HEK293 (cell line): ENCODE measurements around the gene GNAQ.
A peak's percentile ranks its signal among the peaks of the same experiment; 100 is the strongest.

Source experiments
- CTCF ChIA-PET: fragments of 350-600 bp; formaldehyde crosslinking; extraction: SDS; loops from one replicate; lab custom pipeline; 2021; ENCODE audit warnings: antibody characterized with exemption; lab: Yijun Ruan, JAX
- POLR2A ChIA-PET: fragments of 300-600 bp; formaldehyde crosslinking; extraction: SDS; loops from one replicate; lab custom pipeline; 2020; ENCODE audit warnings: antibody characterized with exemption, inconsistent platforms; lab: Yijun Ruan, JAX
- H3K27ac ChIP-seq: fragments of 200-500 bp; sonication (Bioruptor generic); 2 replicates; pipeline ENCODE4 v1.5.1; 2014; ENCODE audit warnings: low read depth, low read length, control low read depth, inconsistent platforms; ENCODE audit errors: extremely low read depth
- H3K36me3 ChIP-seq, 2 experiments: fragments of 200-500 bp in 1 of 2; sonication (Bioruptor generic) in 1 of 2; 1 replicate in 1 of 2; 2 replicates in 1 of 2; pipeline ENCODE4 v1.5.1; 2014 to 2017; ENCODE audit warnings: inconsistent platforms in 2 of 2, low read length in 2 of 2; ENCODE audit not compliant: control insufficient read depth in 2 of 2, insufficient read depth in 1 of 2
- H3K4me1 ChIP-seq: fragments of 200-500 bp; sonication (Bioruptor generic); 2 replicates; pipeline ENCODE4 v1.5.1; 2014; ENCODE audit warnings: mild to moderate bottlenecking, low read length, inconsistent platforms; ENCODE audit not compliant: control insufficient read depth, insufficient read depth
- H3K4me3 ChIP-seq: 2 replicates; pipeline ENCODE4 v1.5.1; 2011; ENCODE audit warnings: low read depth, mild to moderate bottlenecking, control low read depth, low read length, moderate library complexity
- H3K9me3 ChIP-seq: fragments of 200-500 bp; sonication (Bioruptor generic); 2 replicates; pipeline ENCODE4 v1.5.1; 2014; ENCODE audit warnings: low read depth, low read length, inconsistent platforms; ENCODE audit not compliant: control insufficient read depth, insufficient read depth
- ELK4 ChIP-seq: IDR thresholded peaks from 2 replicates; pipeline ENCODE4 v1.6.1; 2011; ENCODE audit warnings: mild to moderate bottlenecking, low read depth, low read length, borderline replicate concordance
- GLI4 ChIP-seq: fragments of 450-650 bp; formaldehyde crosslinking; IDR thresholded peaks from 2 replicates; pipeline ENCODE4 v1.5.1; 2016; ENCODE audit warnings: missing biosample characterization, missing genetic modification characterization
- KLF1 ChIP-seq: fragments of 450-650 bp; formaldehyde crosslinking; IDR thresholded peaks from 2 replicates; pipeline ENCODE4 v1.5.1; 2016; ENCODE audit warnings: missing biosample characterization, missing genetic modification characterization
- KLF10 ChIP-seq: fragments of 450-650 bp; IDR thresholded peaks from 2 replicates; pipeline ENCODE4 v1.5.1; 2018; ENCODE audit warnings: missing biosample characterization, mild to moderate bottlenecking, missing genetic modification characterization
- OVOL3 ChIP-seq: fragments of 450-650 bp; formaldehyde crosslinking; IDR thresholded peaks from 2 replicates; pipeline ENCODE4 v1.5.1; 2016; ENCODE audit warnings: missing biosample characterization, missing genetic modification characterization
- RBAK ChIP-seq: fragments of 450-650 bp; formaldehyde crosslinking; IDR thresholded peaks from 2 replicates; pipeline ENCODE4 v1.5.1; 2016; ENCODE audit warnings: missing biosample characterization, missing genetic modification characterization
- SCRT2 ChIP-seq: fragments of 450-650 bp; formaldehyde crosslinking; IDR thresholded peaks from 2 replicates; pipeline ENCODE4 v1.5.1; 2016; ENCODE audit warnings: missing biosample characterization, missing genetic modification characterization
- SP2 ChIP-seq: fragments of 450-650 bp; formaldehyde crosslinking; IDR thresholded peaks from 2 replicates; pipeline ENCODE4 v1.5.1; 2016; ENCODE audit warnings: missing biosample characterization, missing genetic modification characterization
- SP3 ChIP-seq: fragments of 450-650 bp; formaldehyde crosslinking; IDR thresholded peaks from 2 replicates; pipeline ENCODE4 v1.5.1; 2016; ENCODE audit warnings: missing biosample characterization, missing genetic modification characterization
- ZNF10 ChIP-seq: fragments of 450-650 bp; formaldehyde crosslinking; IDR thresholded peaks from 2 replicates; pipeline ENCODE4 v1.5.1; 2017; ENCODE audit warnings: missing biosample characterization, missing genetic modification characterization
- ZNF132 ChIP-seq: fragments of 450-650 bp; formaldehyde crosslinking; IDR thresholded peaks from 2 replicates; pipeline ENCODE4 v1.5.1; 2017; ENCODE audit warnings: missing biosample characterization, missing genetic modification characterization, borderline replicate concordance
- ZNF133 ChIP-seq: fragments of 450-650 bp; formaldehyde crosslinking; IDR thresholded peaks from 2 replicates; pipeline ENCODE4 v1.5.1; 2016; ENCODE audit warnings: missing biosample characterization, missing genetic modification characterization
- ZNF302 ChIP-seq: fragments of 450-650 bp; formaldehyde crosslinking; IDR thresholded peaks from 2 replicates; pipeline ENCODE4 v1.5.1; 2016; ENCODE audit warnings: missing biosample characterization, missing genetic modification characterization, low read depth
- ZNF391 ChIP-seq: fragments of 450-650 bp; formaldehyde crosslinking; IDR thresholded peaks from 2 replicates; pipeline ENCODE4 v1.5.1; 2016; ENCODE audit warnings: low read depth, missing biosample characterization, missing genetic modification characterization, borderline replicate concordance
- ZNF48 ChIP-seq: fragments of 450-650 bp; formaldehyde crosslinking; IDR thresholded peaks from 2 replicates; pipeline ENCODE4 v1.5.1; 2016; ENCODE audit warnings: missing biosample characterization, missing genetic modification characterization
- ZNF529 ChIP-seq: fragments of 450-650 bp; formaldehyde crosslinking; IDR thresholded peaks from 2 replicates; pipeline ENCODE4 v1.5.1; 2017; ENCODE audit warnings: missing genetic modification characterization, missing biosample characterization; ENCODE audit not compliant: insufficient replicate concordance
- ZNF548 ChIP-seq: fragments of 450-650 bp; formaldehyde crosslinking; IDR thresholded peaks from 2 replicates; pipeline ENCODE4 v1.5.1; 2016; ENCODE audit warnings: missing biosample characterization, missing genetic modification characterization
- ZNF561 ChIP-seq: fragments of 450-650 bp; IDR thresholded peaks from 2 replicates; pipeline ENCODE4 v1.5.1; 2018; ENCODE audit warnings: missing biosample characterization, missing genetic modification characterization, borderline replicate concordance
- ZNF571 ChIP-seq: fragments of 450-650 bp; formaldehyde crosslinking; IDR thresholded peaks from 2 replicates; pipeline ENCODE4 v1.5.0; 2017; ENCODE audit warnings: missing biosample characterization, missing genetic modification characterization
- ZNF639 ChIP-seq: fragments of 450-650 bp; formaldehyde crosslinking; IDR thresholded peaks from 2 replicates; pipeline ENCODE4 v1.5.1; 2016; ENCODE audit warnings: missing biosample characterization, missing genetic modification characterization
- ZNF76 ChIP-seq: fragments of 450-650 bp; formaldehyde crosslinking; IDR thresholded peaks from 2 replicates; pipeline ENCODE4; 2016; ENCODE audit warnings: low read depth, missing biosample characterization, missing genetic modification characterization, borderline replicate concordance
- ZNF768 ChIP-seq: fragments of 450-650 bp; formaldehyde crosslinking; IDR thresholded peaks from 2 replicates; pipeline ENCODE4 v1.5.1; 2018; ENCODE audit warnings: missing biosample characterization, mild to moderate bottlenecking, missing genetic modification characterization
- ZNF777 ChIP-seq: fragments of 450-650 bp; formaldehyde crosslinking; IDR thresholded peaks from 2 replicates; pipeline ENCODE4 v1.5.1; 2017; ENCODE audit warnings: missing biosample characterization, missing genetic modification characterization, borderline replicate concordance
- ZNF785 ChIP-seq: fragments of 450-650 bp; formaldehyde crosslinking; IDR thresholded peaks from 2 replicates; pipeline ENCODE4 v1.5.1; 2016; ENCODE audit warnings: missing biosample characterization, missing genetic modification characterization
- ZSCAN16 ChIP-seq: fragments of 450-650 bp; formaldehyde crosslinking; IDR thresholded peaks from 2 replicates; pipeline ENCODE4 v1.5.1; 2016; ENCODE audit warnings: missing biosample characterization, missing genetic modification characterization

GNAQ gene

GRCh38 chr9:77798140-77798539 lies 233.5 kb downstream of the GNAQ start:
- ChIA-PET CTCF (interaction anchor here (0.5 kb wide), 1 partner anchor 36 kb away, joined by 3 read pairs; no protein-coding TSS in a partner anchor), POLR2A (no interaction called here)
- H3K36me3 ChIP-seq: no peaks in the 10 kb centered on the region

DNA sequence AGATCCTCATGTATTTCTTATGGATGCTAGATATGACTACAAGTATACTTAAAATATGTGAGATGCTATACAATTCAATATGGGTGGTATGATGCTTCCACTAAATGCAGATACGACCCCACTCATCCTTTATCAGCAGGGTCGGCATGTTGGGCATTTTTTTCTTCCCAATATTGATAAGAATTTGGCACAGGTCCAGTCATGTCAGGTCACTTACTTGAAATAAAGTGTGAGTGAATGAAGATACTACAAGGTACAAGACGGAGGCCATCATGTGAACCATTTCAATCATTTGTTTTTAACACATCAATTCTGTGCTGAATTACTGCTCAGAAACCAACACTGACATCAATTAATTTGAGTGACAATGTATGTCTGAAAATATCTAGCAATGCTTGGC lies 236.6 kb downstream of the GNAQ start:
- no peak overlapping the region for H3K4me3 ChIP-seq
- no peaks in the 10 kb centered on the region for H3K4me1 ChIP-seq
- no peaks in the 10 kb centered on the region for H3K36me3 ChIP-seq
- POLR2A ChIA-PET: no interaction called here
- H3K9me3 ChIP-seq: no peaks in the 10 kb centered on the region
- CTCF ChIA-PET: no interaction called here
- H3K27ac ChIP-seq: no peak overlapping the region
- TF ChIP-seq ZNF639 (tag by site-specific recombination): no peak
- TF ChIP-seq, all 188 proteins: peak for 0

More at GRCh38 chr9:77798140-77798539, 233.5 kb downstream of the GNAQ start:
- H3K9me3 ChIP-seq: no peaks in the 10 kb centered on the region
- H3K4me3 ChIP-seq: no peak overlapping the region
- TF ChIP-seq ZNF133 (tag by site-specific recombination) (no peak), ZNF561 (no peak), ZNF391 (tag by site-specific recombination) (no peak), ZNF529 (no peak), ZNF777 (tag by site-specific recombination) (no peak), GLI4 (tag by site-specific recombination) (no peak), SP2 (tag by site-specific recombination) (no peak), OVOL3 (tag by site-specific recombination) (no peak), ZNF571 (tag by site-specific recombination) (no peak), SP3 (tag by site-specific recombination) (no peak), SCRT2 (tag by site-specific recombination) (no peak), ZNF132 (tag by site-specific recombination) (no peak), ZSCAN16 (tag by site-specific recombination) (no peak), ZNF785 (no peak), ZNF768 (tag by site-specific recombination) (no peak)
- H3K27ac ChIP-seq: no peak overlapping the region
- peaks cover 3% of the 10 kb centered on the region for H3K4me1 ChIP-seq

DNA sequence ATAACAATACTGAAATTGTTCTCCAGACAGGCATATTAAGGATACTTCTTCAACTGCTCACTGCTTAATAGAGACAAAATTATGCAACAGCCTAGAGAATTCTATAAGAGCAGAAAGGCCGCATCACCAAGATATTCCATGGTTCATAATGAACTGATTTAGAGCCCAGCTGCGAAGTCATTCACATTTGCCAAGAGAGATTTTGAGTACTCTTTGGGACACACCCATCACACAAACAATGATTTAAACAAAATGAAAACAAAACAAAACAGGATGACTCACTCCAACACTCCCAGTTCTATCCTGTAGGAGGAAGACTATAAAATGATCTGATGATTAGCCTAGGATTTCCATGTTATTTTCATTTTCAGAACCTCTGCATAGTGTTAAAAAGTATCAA lies 237.8 kb downstream of the GNAQ start:
- CTCF ChIA-PET: no interaction called here

More for the DNA sequence above, 237.8 kb downstream of the GNAQ start:
- Histone ChIP-seq H3K27ac (no peak overlapping the region), H3K36me3 (no peaks in the 10 kb centered on the region), H3K9me3 (no peaks in the 10 kb centered on the region), H3K4me1 (no peaks in the 10 kb centered on the region), H3K4me3 (no peak overlapping the region)
- TF ChIP-seq ZNF302 (tag by site-specific recombination): no peak
- no peak for TF ChIP-seq ZNF391 (tag by site-specific recombination)
- peak; percentile 50; the same call in 1 of the 2 replicates for TF ChIP-seq KLF1 (tag by site-specific recombination)
- no peak for TF ChIP-seq ZNF548
- TF ChIP-seq RBAK (tag by site-specific recombination): no peak
- no peak for TF ChIP-seq ZNF10 (tag by site-specific recombination)
- TF ChIP-seq ZNF48 (tag by site-specific recombination): no peak
- peak; percentile 66; the same call in 1 of the 2 replicates for TF ChIP-seq KLF10 (tag by site-specific recombination)
- no peak for TF ChIP-seq ZNF76 (tag by site-specific recombination)
- no peak for TF ChIP-seq ELK4
- POLR2A ChIA-PET: no interaction called here
